ENCODE data around the gene CDC26. TPM values are rescaled to one million over a fixed set of nuclear protein-coding genes. Genes with fewer than 3 reads are reported as not detected.

The CDC26 gene
- polyA plus RNA-seq, 1 donor from 2014 or later: 88.0 TPM

Other genes starting within 250 kb of the CDC26 start
- 28.2 and 35.4 TPM in 2 replicates for gene ZFP37, start 218.8 kb downstream of the CDC26 start, polyA plus RNA-seq
- 4.1 and 8.4 TPM in 2 replicates for gene SLC31A2, start 124.6 kb downstream of the CDC26 start, polyA plus RNA-seq
- gene FKBP15, start 54.3 kb downstream of the CDC26 start, polyA plus RNA-seq: 11.2 and 12.1 TPM in 2 replicates
- gene SLC31A1, start 54.0 kb downstream of the CDC26 start, polyA plus RNA-seq: 7.0 and 7.4 TPM in 2 replicates
- 24.3 and 27.4 TPM in 2 replicates for gene PRPF4, start 86 bp upstream of the CDC26 start, polyA plus RNA-seq
- not detected in 2 replicates for gene RNF183, start 27.8 kb upstream of the CDC26 start, polyA plus RNA-seq
- 0.59 and 0.84 TPM in 2 replicates for gene WDR31, start 64.7 kb upstream of the CDC26 start, polyA plus RNA-seq
- gene BSPRY, start 74.0 kb upstream of the CDC26 start, polyA plus RNA-seq: not detected in 2 replicates
- gene HDHD3, start 101.4 kb upstream of the CDC26 start, polyA plus RNA-seq: 31.2 and 31.7 TPM in 2 replicates
- gene ALAD, start 125.7 kb upstream of the CDC26 start, polyA plus RNA-seq: 42.9 and 65.1 TPM in 2 replicates
- 99.8 and 119 TPM in 2 replicates for gene POLE3, start 135.1 kb upstream of the CDC26 start, polyA plus RNA-seq
- gene C9orf43, start 135.2 kb upstream of the CDC26 start, polyA plus RNA-seq: 0.33 TPM in 1 of 2 replicates, not detected in the other
- gene RGS3, start 188.2 kb upstream of the CDC26 start, polyA plus RNA-seq: 25.3 and 36.4 TPM in 2 replicates

All from neural cell (in vitro differentiated cells).